H1 (cell line): ENCODE results near the gene MORF4L1. TPM values are rescaled to one million over a fixed set of nuclear protein-coding genes. Genes with fewer than 3 reads are reported as not detected.

Source experiments
- ASH2L ChIP-seq: fragments of 200-600, 300-600 bp; sonication (generic); IDR thresholded peaks from one replicate; pipeline ENCODE4 v1.7.1; 2017; ENCODE audit warnings: low read length
- ATF3 ChIP-seq: IDR thresholded peaks from 2 replicates; pipeline ENCODE4 v1.6.1; 2011; ENCODE audit warnings: low read depth, mild to moderate bottlenecking, low read length; ENCODE audit not compliant: insufficient read depth
- BCL11A ChIP-seq, 2 experiments: IDR thresholded peaks; one replicate each; pipeline ENCODE4 v1.6.1; 2011; ENCODE audit warnings: low read depth in 2 of 2, low read length in 2 of 2, mild to moderate bottlenecking in 2 of 2
- JUND ChIP-seq: IDR thresholded peaks from 2 replicates; pipeline ENCODE4 v1.6.1; 2011; ENCODE audit warnings: mild to moderate bottlenecking, improper control_type of control experiment, low read length
- PHF8 ChIP-seq: fragments of 200-600 bp; sonication (generic); conservative IDR thresholded peaks from 2 replicates; pipeline ENCODE4 v1.7.1; 2012; ENCODE audit warnings: low read depth, mild to moderate bottlenecking, inconsistent platforms, low read length, moderate library complexity
- SIRT6 ChIP-seq: IDR thresholded peaks from one replicate; pipeline ENCODE4 v1.7.1; 2012; ENCODE audit warnings: low read length, inconsistent platforms
- TAF1 ChIP-seq: IDR thresholded peaks from 2 replicates; pipeline ENCODE4 v1.6.1; 2011; ENCODE audit warnings: mild to moderate bottlenecking, low read depth, low read length
- TEAD4 ChIP-seq: IDR thresholded peaks from 2 replicates; pipeline ENCODE4 v1.6.1; 2012; ENCODE audit warnings: low read depth, low read length, inconsistent platforms, mixed read lengths
- polyA plus RNA-seq, 7 experiments: library from polyadenylated mRNA; depleted of rRNA in 3 of 7; stranded (reverse) in 5 of 7; unstranded in 2 of 7; fragments of >200 nt in 5 of 7; fragments of 200-250 nt in 2 of 7; gene quantifications; 1 replicate in 5 of 7; 2 replicates in 1 of 7; 4 replicates in 1 of 7; pipeline versions ENCODE4 v1.2.1 to v1.2.3, GENCODE V29; 2011 to 2013; ENCODE audit warnings: missing spikeins in 2 of 7, mixed read lengths in 2 of 7
- total RNA-seq: library from RNA; stranded (reverse); fragmentation: NEBNext Ultra II Directional; extraction: Animal tissue kit (Norgen Biotek cat#: 25700); gene quantifications from 2 replicates; pipeline ENCODE4 v1.2.1, GENCODE V29; 2021

The MORF4L1 gene
- total and polyA plus RNA-seq, 2 of the 8 experiments (the other 6 are each of a cell fraction or from before 2014, with no cell fraction given) = 260 to 533 TPM

GRCh38 chr15:78923480-78924360, 51.0 kb downstream of the MORF4L1 start (continued):
- no peak for TF ChIP-seq ATF3
- TF ChIP-seq TEAD4 = no peak
- TF ChIP-seq PHF8 = no peak
- no peak for TF ChIP-seq ASH2L
- TF ChIP-seq JUND = no peak
- no peak for TF ChIP-seq BCL11A (IDR thresholded peaks at IDR 0.05; ENCODE audit: low read depth in 2 of 2, low read length in 2 of 2)
- no peak for TF ChIP-seq TAF1
- TF ChIP-seq SIRT6 = no peak
- TF ChIP-seq, all 59 proteins: peak for 0
